SK-N-SH (cell line): ENCODE results near the gene PROKR1.

Experiments
- EP300 ChIP-seq, 2 experiments: IDR thresholded peaks; 2 replicates each; pipeline versions ENCODE4 v1.4.0 to v1.6.1; 2012; ENCODE audit warnings: borderline replicate concordance in 1 of 2, low read depth in 1 of 2, low read length in 1 of 2
- FOSL2 ChIP-seq: IDR thresholded peaks from 2 replicates; pipeline ENCODE4 v1.4.0; 2012; ENCODE audit warnings: low read depth, mild to moderate bottlenecking, moderate library complexity, borderline replicate concordance
- GATA2 ChIP-seq: sonication (generic); formaldehyde crosslinking; IDR thresholded peaks from 2 replicates; pipeline ENCODE4 v1.5.0; 2020; ENCODE audit warnings: mild to moderate bottlenecking, missing genetic modification reagents
- JUND ChIP-seq: IDR thresholded peaks from 2 replicates; pipeline ENCODE4 v1.4.0; 2012
- MXI1 ChIP-seq: IDR thresholded peaks from 2 replicates; pipeline ENCODE4 v1.6.1; 2012; ENCODE audit warnings: mild to moderate bottlenecking, low read depth, low read length, improper control_type of control experiment
- POLR2AphosphoS5 ChIP-seq: IDR thresholded peaks from 2 replicates; pipeline ENCODE4 v1.6.1; 2012; ENCODE audit warnings: low read depth, low read length
- REST ChIP-seq: IDR thresholded peaks from 2 replicates; pipeline ENCODE4 v1.6.1; 2012; ENCODE audit warnings: mild to moderate bottlenecking, low read depth, low read length, moderate library complexity
- RXRA ChIP-seq: IDR thresholded peaks from 2 replicates; pipeline ENCODE4 v1.4.0; 2012; ENCODE audit warnings: low read depth, mild to moderate bottlenecking, borderline replicate concordance
- TAF1 ChIP-seq: IDR thresholded peaks from 2 replicates; pipeline ENCODE4 v1.6.1; 2012; ENCODE audit warnings: low read depth, mild to moderate bottlenecking, low read length, moderate library complexity, borderline replicate concordance
- TEAD4 ChIP-seq: IDR thresholded peaks from 2 replicates; pipeline ENCODE4 v1.4.0; 2012; ENCODE audit warnings: mild to moderate bottlenecking, borderline replicate concordance; ENCODE audit not compliant: insufficient read depth
- TF ChIP-seq, protein P1 (sequence below): fragments of 200-600 bp; sonication (generic); IDR thresholded peaks from 2 replicates; pipeline ENCODE4 v1.6.1; 2017; ENCODE audit warnings: antibody characterized with exemption, mild to moderate bottlenecking, moderate library complexity
- TF ChIP-seq, protein P2 (sequence below): IDR thresholded peaks from 2 replicates; pipeline ENCODE4; 2012
- TF ChIP-seq, protein P3 (sequence below): IDR thresholded peaks from 2 replicates; pipeline ENCODE4 v1.4.0; 2012; ENCODE audit warnings: low read depth

- TF ChIP-seq, protein P1, sequence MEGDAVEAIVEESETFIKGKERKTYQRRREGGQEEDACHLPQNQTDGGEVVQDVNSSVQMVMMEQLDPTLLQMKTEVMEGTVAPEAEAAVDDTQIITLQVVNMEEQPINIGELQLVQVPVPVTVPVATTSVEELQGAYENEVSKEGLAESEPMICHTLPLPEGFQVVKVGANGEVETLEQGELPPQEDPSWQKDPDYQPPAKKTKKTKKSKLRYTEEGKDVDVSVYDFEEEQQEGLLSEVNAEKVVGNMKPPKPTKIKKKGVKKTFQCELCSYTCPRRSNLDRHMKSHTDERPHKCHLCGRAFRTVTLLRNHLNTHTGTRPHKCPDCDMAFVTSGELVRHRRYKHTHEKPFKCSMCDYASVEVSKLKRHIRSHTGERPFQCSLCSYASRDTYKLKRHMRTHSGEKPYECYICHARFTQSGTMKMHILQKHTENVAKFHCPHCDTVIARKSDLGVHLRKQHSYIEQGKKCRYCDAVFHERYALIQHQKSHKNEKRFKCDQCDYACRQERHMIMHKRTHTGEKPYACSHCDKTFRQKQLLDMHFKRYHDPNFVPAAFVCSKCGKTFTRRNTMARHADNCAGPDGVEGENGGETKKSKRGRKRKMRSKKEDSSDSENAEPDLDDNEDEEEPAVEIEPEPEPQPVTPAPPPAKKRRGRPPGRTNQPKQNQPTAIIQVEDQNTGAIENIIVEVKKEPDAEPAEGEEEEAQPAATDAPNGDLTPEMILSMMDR, result no peak
- TF ChIP-seq TEAD4, result no peak
- TF ChIP-seq, protein P2, sequence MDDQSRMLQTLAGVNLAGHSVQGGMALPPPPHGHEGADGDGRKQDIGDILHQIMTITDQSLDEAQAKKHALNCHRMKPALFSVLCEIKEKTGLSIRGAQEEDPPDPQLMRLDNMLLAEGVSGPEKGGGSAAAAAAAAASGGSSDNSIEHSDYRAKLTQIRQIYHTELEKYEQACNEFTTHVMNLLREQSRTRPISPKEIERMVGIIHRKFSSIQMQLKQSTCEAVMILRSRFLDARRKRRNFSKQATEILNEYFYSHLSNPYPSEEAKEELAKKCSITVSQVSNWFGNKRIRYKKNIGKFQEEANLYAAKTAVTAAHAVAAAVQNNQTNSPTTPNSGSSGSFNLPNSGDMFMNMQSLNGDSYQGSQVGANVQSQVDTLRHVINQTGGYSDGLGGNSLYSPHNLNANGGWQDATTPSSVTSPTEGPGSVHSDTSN, result no peak
- no peak for TF ChIP-seq REST
- TF ChIP-seq JUND, result no peak
- no peak for TF ChIP-seq POLR2AphosphoS5
- TF ChIP-seq GATA2 (CRISPR knock-in tag), result no peak
- TF ChIP-seq, protein P3, sequence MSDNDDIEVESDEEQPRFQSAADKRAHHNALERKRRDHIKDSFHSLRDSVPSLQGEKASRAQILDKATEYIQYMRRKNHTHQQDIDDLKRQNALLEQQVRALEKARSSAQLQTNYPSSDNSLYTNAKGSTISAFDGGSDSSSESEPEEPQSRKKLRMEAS, result no peak
- TF ChIP-seq TAF1, result no peak
- TF ChIP-seq EP300 (IDR thresholded peaks at IDR 0.05; ENCODE audit: borderline replicate concordance in 1 of 2, low read depth in 1 of 2, low read length in 1 of 2), result no peak
- no peak for TF ChIP-seq MXI1
- TF ChIP-seq FOSL2, result no peak
- TF ChIP-seq RXRA, result no peak
Observed at GRCh38 chr2:68607837-68608236, 35.5 kb upstream of the PROKR1 start.
